ENCODE data around the gene HMX3.

HMX3 gene

GRCh38 chr10:123134915-123135414 is 805 bp upstream of the HMX3 start:
- no peak for DNase-seq

GRCh38 chr10:123136221-123136805 is 543 bp downstream of the HMX3 start:
- no peak for DNase-seq

GRCh38 chr10:123136806-123137642 is 1.3 kb downstream of the HMX3 start:
- no peak for DNase-seq

GRCh38 chr10:123139165-123139520 is 3.4 kb downstream of the HMX3 start:
- DNase-seq = no peak

DNA sequence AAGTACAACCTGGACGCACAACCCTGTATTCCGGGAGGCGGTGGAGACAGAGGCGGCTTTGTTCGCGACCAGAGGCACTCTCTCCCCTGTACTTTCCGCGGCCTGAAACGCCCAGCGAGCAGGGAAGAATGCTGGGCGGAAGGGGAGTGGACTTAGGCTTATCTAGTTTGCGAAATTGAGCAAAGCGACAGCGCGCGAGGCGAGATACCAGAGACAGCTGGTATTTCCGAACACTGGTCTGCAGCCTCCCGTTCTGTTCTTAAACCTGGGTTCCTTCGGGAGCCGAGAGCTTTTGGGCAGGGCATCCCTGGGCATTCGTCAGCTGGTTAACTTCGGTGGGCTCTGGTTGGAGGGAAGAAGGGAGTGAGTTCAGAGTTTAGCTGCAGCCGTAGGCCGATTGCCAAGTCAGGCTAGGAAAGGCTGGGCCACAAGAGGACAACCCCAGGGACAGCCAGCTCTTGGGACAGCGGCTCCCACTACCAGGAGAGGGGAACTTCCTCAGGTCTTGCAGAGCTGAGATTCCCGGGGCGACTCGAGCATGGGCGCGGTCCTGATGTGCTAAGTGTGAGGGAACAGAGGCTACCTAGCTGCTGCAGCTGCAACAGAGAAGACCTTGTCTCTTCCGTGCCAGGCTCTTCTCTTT is 3.9 kb downstream of the HMX3 start:
- DNase-seq = no peak

GRCh38 chr10:123140164-123140982 is 4.6 kb downstream of the HMX3 start:
- no peak for DNase-seq

DNA sequence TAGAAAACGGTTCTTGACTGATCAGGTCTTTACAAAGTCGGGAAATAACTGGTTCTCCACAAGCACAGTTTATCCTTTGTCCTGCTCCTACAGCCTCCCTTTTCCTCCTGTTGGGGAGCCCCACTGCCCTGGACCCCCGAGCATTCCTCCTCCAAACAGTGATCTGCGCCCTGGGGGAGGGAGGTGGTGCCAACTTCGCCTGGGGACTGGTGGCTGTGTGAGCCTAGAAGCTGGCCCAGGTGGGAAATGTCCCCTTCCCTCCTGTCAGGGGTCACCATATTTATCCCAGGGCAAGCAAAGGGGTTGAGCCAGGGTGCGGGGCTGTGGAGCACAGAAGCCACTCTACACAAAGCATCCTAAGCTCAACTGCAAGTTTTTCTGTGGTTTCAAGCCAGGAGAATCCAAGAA is 5.2 kb downstream of the HMX3 start:
- no peak for DNase-seq

- no peak for DNase-seq
These were observed 6.3 kb downstream of the HMX3 start for GRCh38 chr10:123141791-123142700.

GRCh38 chr10:123142701-123143161 is 7.0 kb downstream of the HMX3 start:
- DNase-seq = no peak

DNA sequence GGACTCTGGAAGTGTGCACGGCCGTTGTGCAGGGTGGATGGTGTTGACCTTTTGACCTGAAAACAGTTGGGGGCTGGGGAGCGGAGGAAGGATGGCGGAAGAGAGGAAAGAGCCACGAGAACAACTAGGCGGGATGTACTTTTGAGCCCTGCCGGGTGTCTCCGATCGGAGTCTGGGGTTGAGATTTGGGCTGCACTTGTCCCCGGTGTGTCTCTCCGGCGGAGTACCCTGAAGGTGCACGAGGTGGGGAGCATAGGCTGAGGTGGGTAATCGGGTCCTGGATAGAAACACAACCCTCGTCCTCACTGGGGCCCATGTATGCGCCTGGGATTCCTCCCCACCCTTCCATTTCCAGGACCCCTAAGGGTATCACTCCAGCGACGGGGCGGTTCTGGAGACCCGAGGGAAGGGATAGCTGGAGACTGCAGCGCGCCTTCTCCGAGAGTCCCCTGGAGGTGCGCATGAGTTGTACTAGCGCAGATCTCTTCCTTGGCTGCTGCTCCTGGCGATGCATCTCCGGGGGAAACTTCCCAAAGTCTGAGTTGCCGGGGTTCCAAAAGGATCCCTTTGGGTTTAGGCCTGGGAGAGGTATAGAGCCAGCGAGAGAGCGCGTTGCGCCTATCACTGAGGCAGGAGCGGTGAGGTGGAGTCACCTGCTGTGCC is 7.5 kb downstream of the HMX3 start:
- DNase-seq = no peak

- no peak for DNase-seq
These were observed 8.0 kb downstream of the HMX3 start for GRCh38 chr10:123143825-123144168.

- DNase-seq = no peak
These were observed 9.1 kb downstream of the HMX3 start for GRCh38 chr10:123144697-123145541.

DNA sequence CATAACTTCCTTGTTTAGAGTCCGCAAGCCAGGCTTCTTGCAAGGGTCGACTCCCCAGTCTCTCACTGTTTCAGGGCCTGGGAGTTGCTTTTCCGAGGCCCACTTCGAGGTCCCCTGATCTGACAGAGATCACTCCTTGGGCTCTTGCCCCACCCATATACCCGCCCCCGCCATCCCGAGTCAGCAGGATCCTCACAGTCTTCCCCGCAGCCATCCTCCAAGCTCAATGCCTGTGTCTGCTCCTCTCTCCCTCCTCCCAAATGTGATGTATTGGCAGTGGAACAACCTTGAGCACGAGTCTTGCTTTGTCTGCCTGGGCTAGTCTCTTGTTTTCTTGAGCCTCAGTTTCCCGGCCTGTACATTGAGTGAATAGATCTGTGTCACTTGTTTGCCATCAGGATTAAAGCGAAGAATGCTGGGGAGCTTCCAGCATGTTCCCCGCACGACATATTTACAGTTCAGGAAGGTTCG is 9.8 kb downstream of the HMX3 start:
- DNase-seq = no peak

DNA sequence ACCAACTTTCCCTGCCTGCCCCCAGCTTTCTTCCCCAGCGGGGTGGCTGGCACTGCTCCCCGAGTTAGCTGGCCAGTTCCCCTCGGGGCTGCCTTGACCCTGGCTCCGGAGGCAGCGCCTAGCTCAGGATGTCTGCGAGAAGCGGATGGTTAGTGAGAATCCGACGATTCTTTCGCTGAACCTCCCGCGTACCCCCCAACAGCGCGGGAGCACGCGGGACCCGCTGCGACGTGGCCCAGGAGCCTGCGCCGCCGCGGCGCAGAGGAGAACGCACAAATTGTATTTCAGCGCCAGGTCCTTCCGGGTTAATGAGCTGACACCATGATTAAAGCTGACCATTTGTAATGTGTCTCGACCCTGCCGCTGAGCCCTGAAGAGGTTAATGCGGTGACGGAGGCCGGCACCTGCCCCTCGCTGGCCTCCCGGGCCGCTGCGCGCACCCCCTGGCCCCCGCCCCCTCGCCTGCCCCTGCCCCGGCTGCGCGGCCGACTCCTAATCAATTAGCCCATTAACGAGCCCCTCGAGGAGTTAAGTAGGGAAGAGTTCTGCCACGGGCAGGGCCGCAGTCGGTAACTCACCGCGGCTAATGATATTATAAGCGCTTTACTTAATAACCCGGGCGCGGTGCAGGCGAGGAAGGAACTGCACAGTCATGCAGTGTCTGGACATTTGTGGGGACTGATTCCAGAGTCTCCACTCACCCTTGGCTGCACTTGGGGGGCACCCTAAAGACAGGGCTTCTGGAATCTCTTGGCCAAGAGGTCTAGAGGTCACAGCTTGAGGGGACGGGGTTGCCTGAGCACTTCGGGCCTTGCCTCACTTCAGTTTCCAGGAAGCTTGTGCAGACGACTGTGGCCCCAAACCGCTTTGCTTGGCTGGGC is 10.5 kb downstream of the HMX3 start:
- DNase-seq = no peak

- DNase-seq = no peak
These were observed 11.3 kb downstream of the HMX3 start for GRCh38 chr10:123146894-123147634.

DNA sequence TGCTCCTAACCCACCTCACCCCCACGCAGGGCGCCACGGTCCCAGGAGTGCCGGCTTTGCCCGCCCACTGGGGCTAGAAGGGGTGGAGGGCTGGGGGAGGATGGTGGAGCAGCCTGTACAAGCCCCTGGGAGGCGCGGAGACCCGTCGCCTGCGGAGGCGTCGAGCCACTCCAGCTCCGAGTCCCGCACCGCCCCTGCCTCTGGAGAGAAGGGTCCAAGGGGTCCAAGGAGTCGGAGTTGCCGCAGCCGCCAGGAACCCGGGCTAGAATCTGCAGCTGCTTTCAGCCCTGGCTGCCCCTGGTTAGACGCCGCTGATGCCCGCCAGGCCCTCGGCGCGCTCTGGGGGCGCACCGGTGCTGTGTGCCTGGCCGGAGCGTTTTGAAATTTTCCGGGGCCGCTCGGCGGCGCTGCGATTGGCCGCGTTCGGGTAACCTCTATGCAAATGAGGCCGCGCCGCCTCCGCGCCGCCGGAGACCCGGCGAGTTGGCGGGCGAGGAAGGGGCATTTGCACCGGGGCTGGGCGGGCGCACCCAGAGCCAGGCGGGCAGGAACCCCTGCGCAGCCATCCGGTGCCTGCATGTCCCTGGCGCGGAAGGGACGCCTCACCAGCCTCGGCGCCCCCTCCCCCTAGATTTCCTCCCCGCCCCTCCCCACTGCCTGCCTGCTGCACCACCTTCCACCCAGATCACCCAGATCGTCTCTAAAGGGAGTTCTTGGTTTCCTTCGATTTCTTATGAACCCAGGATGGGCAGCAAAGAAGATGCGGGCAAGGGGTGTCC is 12.1 kb downstream of the HMX3 start, which contains the start of gene HMX2:
Gene HMX2 (plus strand): TSS at position 502 of the 779 bp plus-strand sequence. CDS start 243 bp downstream, at position 745.
- DNase-seq = no peak

- no peak for DNase-seq
These were observed 12.8 kb downstream of the HMX3 start for GRCh38 chr10:123148414-123149161.
